NCI-H446 treated with DMSO at 0.1 percent for 48 hours (cell line): ENCODE measurements around the gene TBC1D14.
"Not testable (repeated sequence)": the region's sequence is repeated elsewhere in the genome, so short reads cannot be mapped to it uniquely, and the experiment has no call there.

Source experiments
- DNase-seq: peaks from one replicate; lab custom pipeline; 2025; lab: John Stamatoyannopoulos, UW

The TBC1D14 gene

DNA sequence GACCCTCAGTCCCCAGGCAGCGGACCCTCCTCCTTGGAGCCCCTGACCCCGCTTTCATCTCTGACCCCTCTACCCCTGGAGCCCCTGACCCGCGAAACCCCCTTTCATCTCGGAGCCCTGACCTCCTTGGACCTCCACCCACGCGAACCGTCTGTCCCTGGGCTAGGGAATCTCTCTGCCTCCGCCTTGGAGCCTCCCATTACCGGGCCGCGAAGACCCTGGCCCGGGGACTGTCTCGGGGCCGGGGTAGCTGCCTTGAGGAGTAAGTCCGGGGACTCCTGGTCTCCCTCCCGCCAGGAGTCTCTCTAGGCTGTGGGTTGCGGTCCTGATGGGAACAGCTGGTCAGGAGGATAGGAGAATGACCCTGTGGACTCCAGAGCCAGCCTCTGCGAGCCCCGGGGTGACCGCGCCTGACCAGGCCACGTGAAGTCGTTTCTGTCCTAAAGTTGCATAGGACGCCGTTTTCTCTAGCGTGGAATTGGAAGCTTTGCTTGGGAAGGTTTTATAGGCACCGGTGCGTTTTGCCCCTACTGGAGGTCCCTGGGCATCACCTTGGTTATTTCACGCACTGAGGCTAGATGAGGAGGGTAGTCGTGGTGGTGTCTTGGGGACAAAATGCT, 824 bp downstream of the TBC1D14 start:
- DNase-seq: no peak

DNA sequence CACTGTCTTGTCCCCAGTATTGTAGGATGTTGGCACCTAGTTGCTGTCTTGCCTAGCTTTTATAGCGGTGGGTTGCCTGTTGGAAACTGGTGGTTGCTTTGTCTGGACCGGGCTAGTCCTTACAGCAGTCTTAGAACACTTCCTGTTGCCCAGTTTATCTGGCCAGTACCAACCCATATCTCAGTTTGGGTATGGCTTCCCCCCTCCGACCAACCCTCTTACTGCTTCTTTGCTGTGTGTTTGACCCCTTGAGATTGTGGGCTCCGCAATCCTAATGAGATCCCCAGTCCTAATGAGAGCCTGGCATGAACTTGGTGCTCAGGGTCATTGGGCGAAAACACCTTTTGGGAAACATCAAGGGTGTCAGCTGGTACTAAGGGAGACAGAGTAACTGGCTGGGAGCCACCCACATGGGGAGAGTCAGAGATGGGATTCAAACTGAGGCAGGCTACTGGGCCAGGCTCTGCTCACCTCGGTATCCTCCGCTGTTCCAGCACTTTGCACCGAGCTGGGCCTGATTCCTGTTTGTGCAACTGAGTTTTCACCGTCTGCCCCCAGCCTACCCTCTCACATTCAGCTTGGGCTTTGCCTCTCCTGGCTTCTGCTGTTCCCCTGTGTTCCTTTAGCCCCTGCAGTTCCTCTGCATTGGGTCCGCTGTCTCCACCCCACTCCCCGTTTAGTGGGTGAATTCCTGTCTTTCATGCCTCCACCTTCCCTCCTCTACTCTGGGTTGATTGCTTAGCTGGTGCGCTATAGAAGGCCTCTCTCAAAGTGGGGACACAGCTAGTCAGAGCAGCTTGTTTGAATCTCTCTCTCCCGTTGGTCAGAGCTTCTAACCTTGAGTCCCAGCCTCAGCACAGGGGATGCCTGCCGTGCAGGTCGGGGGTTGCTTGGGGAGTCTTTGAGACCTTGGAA, 1.6 kb downstream of the TBC1D14 start:
- no peak for DNase-seq

DNA sequence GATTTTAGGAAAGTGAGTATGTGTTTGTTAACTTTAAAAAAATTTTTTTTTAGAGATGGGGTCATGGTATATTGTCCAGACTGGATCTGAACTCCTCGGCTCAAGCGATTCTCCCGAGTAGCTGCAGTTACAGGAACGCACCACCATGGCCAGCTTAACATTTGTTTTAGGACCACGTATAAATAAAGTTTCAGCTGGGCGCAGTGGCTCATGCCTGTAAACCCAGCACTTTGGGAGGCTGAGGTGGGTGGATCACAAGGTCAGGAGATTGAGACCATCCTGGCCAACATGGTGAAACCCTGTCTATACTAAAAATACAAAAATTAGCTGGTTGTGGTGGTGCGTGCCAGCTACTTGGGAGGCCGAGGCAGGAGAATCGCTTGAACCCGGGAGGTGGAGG, 2.3 kb downstream of the TBC1D14 start:
- not testable (repeated sequence) for DNase-seq

DNA sequence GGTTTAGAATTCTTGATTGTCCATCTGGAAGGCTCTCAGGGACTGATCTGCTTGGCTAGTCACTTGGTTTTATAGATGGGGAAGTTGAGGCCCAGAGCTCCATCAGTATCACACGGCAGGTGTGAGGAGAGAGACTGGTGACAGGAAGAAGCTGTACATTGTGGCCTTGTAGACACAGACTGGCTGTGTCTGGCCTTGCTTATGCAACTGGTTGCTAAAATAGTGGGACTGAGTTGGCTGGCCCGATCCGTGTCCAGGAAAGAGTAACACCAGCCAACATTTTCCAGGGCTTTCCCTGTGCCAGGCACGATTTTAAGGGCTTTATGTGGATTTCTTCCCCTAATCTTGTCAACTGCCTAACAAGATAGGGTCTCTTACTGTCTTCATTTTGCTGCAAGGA, 2.8 kb downstream of the TBC1D14 start:
- DNase-seq: no peak

DNA sequence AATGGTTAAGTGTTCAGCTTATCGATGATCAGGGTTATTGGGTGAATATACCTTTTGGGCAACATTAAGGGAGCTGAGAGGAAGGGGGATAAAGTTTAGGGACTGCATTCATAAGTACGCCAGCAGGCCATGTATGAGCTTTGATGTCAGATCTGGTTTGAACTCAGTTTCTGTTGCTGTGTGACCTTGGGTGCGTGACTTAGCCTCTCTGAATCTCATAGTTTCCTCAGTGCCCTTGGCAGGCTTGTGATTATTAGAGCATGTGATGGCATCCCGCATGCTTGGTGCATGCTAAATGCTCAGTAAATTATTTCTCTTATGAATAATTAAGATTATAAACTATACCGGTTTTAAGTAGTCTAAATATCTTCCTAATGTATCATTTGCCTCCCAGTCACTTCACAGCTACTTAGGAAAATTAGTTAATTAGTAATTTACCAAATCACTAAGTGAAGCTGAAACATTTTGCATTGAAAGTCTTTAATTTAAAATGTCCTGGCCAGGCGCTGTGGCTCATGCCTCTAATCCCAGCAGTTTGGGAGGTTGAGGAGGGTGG, 3.8 kb downstream of the TBC1D14 start:
- no peak for DNase-seq

DNA sequence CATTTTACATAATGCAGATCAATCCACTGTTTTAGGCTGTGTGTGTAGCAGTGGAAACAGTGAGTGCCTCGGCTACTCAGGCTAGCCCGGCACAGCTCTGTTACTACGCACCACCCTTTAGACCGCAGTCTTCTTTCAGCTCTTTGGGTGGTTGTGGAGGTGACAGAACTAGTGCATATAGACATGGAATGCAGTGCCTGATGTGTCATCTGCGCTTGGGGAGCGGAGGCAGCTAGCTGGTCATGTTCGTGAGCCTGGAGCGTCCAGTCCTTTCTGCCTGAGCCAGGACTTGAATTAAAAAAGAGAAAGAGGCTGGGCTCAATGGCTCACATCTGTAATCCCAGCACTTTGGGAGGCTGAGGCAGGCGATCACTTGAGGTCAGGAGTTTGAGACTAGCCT, 4.8 kb downstream of the TBC1D14 start:
- no peak for DNase-seq

DNA sequence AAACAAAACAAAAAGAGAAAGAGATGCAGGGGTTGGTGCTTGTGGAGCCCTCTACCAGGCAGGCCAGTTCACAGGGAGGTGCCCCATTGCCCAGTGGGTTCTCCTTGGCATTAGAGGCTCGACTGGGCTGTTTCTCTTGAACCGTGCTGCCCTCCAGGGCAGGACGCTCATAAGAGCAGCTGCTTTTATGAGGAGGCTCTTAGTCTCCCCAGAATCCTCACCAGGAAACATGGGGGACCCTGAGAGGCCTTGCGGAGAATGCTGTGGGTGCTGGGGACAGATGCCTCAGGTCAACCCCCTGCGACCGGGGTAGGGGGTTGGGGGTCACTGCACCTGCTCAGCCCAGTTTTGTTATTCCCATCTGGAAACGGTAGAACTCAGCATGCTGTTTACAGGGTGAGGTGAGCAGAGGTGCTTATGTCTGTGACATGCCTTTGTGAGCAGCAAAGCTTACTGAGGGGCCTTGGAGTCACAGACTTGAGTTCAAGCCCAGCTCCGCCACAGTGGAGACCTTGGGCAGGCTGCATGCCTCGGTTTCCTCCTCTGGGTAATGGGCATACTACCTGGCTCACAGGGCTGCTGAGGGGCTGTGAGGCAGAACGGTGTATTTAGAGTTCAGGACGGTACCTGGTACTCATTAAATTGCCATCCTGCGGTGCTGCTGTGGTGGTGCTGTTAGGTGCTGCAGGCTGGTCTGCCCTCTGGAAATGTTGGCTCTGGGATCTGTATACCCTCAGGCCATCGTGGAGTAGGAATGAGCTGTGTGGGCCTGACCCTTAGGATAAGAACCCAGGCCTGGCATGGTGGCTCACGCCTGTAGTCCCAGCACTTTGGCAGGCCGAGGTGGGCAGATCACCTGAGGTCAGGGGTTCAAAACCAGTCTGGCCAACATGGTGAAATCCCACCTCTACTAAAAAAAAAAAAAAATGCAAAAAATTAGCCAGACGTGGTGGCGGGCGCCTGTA, 5.7 kb downstream of the TBC1D14 start:
- DNase-seq: no peak

DNA sequence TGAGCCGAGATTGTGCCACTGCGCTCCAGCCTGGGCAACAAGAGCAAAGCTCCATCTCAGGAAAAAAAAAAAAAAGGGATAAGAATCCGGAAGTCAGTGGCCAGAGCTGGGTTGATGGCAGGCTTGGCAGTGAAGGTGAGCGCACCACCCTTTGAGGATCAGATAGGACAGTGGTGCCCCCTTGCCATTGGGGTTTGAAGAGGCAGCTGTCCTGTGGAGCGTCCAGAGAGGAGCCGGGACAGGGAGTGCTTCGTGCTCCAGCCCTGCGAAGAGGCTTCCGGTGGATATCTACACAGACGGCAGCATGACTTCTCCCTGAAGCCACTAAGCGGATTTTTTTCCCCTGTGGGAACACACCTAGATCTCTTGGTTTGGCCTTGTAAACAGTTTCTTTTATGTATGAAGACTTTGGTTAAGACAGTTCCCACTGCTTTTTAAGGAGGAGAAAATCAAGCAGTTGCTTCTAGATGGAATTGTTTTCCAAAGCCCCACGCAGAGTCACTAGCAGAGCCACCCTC, 6.5 kb downstream of the TBC1D14 start:
- DNase-seq: no peak

DNA sequence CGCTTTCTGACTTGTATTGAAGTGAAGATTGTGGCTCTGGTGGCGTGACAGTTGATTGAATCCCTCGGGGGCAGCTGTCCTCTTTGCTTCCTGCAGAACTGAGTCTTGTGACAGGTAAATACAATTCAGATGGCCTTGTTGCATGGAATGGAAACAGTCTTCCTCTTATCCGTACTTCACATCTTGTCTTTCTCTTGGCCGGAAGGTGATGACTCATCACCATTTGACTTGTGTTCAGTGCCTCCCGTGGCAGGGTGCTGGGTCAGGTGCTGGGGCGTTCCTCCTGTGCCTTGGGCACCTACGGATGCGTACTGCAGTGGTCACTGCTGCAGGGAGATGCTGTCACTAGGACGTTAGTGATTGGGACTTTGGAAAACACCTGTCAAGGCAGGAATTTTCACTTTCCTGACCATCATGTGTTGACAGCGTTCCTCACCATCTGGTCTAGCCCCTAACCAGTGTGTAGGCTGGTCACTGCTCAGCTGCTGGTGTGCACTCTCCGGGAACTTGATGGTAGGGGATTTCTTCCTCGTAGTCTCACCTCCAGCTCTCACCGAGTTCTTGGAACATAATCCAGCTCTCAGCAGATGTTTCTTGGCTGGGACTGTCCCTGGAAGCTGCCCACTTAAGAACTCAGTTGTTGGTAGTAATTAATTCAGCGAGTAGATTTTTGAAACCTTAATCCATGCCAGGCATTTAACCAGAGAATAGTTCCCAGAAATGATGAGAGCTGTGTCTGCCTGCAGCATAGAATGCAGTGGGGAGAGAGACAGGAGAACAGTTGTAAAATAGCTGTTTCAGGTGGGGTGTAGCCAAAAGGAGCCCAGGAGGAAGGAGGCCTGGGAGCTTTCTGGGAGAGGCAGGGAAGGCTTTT, 7.2 kb downstream of the TBC1D14 start:
- DNase-seq: no peak

DNA sequence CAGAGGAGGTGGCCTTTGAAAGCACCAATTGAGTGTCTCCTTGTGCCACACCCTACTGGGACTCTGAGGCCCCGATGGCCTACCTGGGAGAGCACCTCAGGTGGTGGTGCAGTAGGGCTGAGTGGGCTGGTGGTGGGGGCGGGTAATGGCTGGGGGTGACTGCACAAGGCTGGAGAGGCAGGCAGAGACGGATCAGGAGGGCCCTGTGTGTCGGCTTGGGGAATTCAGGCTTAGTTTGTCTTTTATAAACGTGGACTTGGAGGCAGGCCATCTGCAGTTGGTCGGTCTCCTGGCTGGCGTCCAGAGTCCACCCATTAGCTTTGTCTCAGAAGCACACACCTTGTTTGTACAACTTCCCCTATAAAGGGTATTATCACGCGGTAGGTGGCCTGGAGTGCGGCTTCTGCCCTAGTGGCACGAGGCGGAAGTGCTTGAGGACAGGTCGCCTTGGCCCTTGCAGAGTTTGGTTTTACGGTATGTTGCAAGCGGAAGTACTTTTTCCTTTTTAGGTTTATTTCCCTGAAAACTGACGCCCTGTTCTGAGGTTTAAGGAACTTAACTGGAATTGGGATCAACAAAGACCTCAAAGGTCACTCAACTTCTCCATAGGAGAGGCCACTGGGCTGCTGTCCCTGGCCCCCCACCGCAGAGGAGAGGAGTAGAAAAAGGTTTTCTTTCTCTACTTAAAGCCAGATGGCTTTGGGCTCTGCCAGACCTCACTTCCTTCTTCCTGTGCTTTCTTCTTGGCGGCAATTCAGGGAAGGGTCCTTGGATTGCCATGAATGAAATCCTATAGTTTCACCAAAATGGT, 8.0 kb downstream of the TBC1D14 start:
- peak; percentile 4 for DNase-seq

DNA sequence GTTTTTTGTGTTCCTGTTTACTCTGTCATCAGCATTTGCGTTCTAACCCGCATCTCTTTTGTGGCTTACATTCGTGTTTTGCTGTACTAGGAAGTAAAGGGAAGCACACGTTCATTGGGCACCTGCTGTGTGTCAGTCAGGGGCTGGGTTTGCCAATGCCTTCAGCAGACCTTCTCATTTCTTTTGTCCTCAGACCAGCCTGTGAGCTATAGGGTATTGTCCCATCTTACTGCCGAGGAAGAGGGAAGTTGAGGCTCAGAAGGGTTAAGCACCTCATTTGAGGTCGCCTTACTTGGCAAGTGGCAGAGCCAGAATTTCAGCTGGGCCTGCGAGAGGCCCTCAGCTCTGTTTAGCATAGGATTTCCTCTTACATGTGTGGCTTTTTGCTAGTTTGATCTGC, 8.7 kb downstream of the TBC1D14 start:
- no peak for DNase-seq

DNA sequence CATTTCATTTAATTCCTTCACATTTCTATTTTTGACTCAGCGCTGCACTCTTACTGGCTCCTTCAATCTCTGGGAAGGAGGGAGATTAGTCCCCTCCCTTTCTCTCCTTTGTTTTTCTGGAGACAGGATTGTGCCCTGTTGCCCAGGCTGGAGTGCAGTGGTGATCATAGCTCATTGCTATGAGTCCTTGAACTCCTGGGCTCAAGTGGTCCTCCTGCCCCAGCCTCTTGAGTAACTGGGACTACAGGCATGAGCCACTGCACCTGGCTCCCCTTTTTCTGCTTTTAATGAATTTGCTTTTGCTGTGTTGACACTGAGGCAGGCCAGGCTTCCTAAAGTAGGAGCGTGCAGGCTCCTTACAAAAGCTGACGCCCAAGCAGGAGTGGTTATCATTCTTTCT, 10.5 kb downstream of the TBC1D14 start:
- no peak for DNase-seq

DNA sequence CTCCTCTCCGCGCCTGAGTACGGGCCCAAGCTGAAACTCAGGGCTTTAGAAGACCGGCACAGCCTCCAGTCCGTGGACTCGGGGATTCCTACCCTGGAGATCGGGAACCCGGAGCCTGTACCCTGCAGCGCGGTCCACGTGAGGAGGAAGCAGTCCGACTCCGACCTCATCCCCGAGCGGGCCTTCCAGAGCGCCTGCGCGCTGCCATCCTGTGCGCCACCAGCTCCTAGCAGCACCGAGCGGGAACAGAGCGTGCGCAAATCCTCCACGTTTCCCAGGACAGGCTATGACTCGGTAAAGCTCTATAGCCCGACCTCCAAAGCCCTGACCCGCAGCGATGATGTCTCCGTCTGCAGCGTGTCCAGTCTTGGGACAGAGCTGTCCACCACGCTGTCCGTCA, 13.9 kb downstream of the TBC1D14 start:
- DNase-seq: no peak

DNA sequence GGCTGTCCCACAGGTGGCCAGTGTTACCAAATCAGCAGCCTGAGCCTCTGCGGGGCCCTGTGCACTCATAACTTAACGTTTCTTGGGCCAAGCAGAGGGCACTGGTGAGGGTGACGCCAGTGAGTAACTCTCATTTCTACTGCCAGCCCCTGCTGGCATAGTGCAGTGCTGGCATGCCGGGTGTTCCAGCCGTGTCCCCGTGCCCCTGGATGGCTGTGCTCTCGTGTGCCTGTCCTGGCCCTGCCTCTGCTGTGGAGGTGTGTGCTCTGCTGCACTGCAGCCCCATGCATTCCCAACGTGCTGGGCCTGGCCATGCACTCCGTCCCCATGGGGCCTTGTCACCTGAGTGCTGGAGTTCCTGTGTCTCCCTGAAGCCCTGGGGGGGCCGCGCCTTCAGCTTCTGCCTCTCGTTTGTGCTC, 14.7 kb downstream of the TBC1D14 start:
- no peak for DNase-seq

DNA sequence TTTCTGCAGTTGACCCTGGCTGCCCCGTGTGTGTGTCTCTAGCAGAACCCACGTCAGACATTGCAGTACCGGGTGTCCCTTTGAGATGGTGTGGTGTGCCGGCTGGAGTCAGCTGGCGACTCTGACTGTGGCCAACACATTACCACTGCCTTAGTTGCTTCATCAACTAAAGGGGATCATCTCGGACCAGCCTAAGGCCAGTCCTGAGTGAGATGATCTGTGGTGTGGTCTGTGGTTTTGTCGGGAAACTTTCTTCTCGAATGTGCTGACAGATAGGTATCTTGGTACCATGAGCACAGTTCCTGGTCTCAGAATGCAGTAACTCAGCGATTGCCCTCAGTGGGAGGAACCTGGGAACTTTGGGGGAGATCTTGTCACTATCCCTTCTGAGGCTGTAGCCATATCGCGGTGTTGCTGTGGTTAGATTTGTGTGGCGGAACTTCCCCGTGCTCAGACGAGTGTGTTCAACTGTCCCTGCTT, 15.8 kb downstream of the TBC1D14 start:
- DNase-seq: no peak

DNA sequence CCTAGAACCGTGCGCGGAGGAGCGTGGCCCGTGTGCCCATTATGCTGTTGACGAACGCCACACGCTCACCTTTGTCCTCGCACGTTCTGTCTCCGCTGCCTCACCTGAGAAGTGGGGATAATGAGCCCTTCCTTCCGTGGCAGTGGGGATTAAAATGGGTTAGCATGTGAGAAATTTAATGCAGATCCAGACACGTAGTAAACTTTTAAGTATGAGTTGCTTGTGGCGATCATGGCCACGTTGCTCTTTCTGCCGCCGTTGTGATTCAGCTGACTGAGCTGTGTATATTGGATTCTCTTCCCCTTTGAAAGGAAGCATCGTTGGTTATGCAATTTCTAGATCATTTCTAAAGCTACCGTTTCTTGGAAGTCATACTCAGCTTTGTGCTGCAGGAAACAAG, 16.5 kb downstream of the TBC1D14 start:
- no peak for DNase-seq

DNA sequence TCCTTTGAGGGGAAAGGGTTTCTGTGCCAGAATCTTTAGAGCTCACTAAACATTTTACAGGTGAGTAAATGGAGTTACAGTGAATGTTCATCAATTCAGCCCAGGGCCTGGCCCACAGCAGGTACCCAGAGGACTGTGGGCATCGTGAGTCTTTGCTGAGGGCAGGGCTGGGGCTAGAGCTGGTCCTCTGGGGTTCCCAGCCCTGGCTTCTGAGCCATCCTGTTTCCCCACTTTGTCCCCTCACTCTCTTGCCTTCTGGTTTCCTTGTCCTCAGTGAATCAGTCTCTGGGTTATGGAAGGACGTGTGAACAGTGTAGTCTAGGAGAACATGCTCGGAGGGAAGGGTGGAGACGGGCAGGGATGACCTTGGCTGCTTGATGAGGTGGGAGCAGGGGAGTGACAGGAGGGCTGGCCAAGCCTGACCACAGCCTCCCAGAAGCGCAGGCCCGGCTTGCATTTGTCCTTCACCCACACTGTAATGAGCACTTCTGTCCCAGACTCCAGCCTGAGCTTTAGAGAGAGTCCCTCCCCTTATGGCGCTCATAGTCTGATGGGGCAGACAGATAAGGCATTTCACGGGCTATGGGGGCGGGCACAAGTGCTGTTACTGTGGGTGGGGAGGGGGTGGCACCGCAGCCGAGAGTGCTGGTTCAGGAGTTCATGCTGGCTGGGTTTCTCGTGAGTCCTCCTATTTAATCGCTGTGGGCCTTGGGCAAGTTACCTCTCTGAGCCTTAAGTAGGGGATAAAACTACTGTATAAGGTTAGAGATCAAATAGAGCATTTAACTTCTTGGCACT, 17.3 kb downstream of the TBC1D14 start:
- DNase-seq: no peak

DNA sequence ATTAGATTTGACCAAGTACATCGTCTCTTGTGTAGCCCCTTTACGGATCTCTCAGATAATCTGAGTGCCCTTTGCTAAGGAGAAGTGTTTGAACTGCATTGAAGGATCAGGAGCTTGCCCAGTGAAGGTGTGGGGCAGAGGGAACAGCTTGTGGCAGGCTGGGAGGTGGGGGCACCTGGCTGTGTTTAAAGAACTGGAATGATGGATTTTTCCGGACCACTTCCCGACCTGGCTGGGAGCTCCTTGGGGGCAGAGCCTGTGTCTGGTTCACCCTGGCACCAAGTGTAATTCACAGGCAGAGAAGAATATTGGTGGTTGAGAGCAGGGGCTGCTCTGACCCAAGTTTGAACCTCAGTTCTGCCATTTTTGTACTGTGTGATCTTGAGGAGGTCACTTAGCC, 18.5 kb downstream of the TBC1D14 start:
- no peak for DNase-seq

DNA sequence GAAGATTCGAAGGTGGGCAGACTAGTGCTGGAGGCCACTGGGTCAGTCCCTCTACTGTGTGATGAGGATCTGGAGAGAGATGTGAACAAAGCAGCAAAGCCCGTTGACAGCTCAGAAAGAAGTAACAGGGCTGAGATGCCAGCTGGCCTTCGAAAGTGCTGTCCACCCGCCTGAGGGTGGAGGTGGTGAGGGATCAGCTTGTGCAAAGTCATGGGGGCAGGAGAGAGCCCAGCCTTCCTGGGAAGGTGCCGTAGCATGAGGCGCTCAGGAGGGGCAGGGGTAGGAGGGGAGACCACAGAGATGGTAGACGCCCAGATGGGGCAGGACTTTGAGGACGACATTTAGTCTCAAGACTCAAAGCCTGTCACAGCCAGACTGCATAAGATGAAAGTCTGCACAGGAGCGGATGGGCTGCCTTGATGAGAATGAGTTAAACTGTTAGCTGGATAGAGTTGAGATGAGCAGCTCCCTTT, 19.7 kb downstream of the TBC1D14 start:
- no peak for DNase-seq
